HG03469 (cell line): Measurements from ENCODE around the gene H1-8.

ENCODE experiments used
- ATAC-seq: cut with Tn5 transposase; IDR thresholded peaks from one replicate; pipeline ENCODE4 v1.9.1; 2021; ENCODE audit warnings: mild to moderate bottlenecking, moderate library complexity, moderate number of reproducible peaks; ENCODE audit not compliant: unreplicated experiment

Gene H1-8

GRCh38 chr3:129592381-129593131 lies 49.6 kb downstream of the H1-8 start:
- ATAC-seq = no peak

GRCh38 chr3:129593230-129593594 lies 50.2 kb downstream of the H1-8 start:
- ATAC-seq = no peak

- ATAC-seq = no peak
Measured at GRCh38 chr3:129593595-129594339, 50.8 kb downstream of the H1-8 start.

- ATAC-seq = no peak
Measured at GRCh38 chr3:129594409-129594808, 51.4 kb downstream of the H1-8 start.

- no peak for ATAC-seq
Measured at GRCh38 chr3:129594907-129595390, 52.0 kb downstream of the H1-8 start.

GRCh38 chr3:129595544-129596193 lies 52.7 kb downstream of the H1-8 start:
- no peak for ATAC-seq

GRCh38 chr3:129596194-129597086 lies 53.5 kb downstream of the H1-8 start:
- no peak for ATAC-seq

GRCh38 chr3:129597087-129597999 lies 54.4 kb downstream of the H1-8 start:
- ATAC-seq = no peak

- ATAC-seq = no peak
Measured at GRCh38 chr3:129598000-129598381, 55.0 kb downstream of the H1-8 start.

GRCh38 chr3:129598484-129598883 lies 55.5 kb downstream of the H1-8 start:
- ATAC-seq = no peak

- ATAC-seq = no peak
Measured at GRCh38 chr3:129599073-129599472, 56.1 kb downstream of the H1-8 start.

- ATAC-seq = no peak
Measured at GRCh38 chr3:129599607-129600006, 56.6 kb downstream of the H1-8 start.

GRCh38 chr3:129600348-129600747 lies 57.4 kb downstream of the H1-8 start:
- no peak for ATAC-seq
